K562 (cell line): ENCODE measurements around the gene GYPC. TPM values are rescaled to one million over a fixed set of nuclear protein-coding genes. Genes with fewer than 3 reads are reported as not detected.
A peak's percentile ranks its signal among the peaks of the same experiment; 100 is the strongest.

Experiments
- BRCA1 ChIP-seq, 2 experiments: fragments of 450-650 bp in 1 of 2; sonication (generic) in 1 of 2; formaldehyde crosslinking in 1 of 2; IDR thresholded peaks; 2 replicates each; pipeline versions ENCODE4 v1.5.0 to v1.6.1; 2017 to 2020; ENCODE audit warnings: mild to moderate bottlenecking in 1 of 2, missing genetic modification reagents in 1 of 2
- CBFA2T2 ChIP-seq: fragments of 450-650 bp; conservative IDR thresholded peaks from 2 replicates; pipeline ENCODE4 v1.6.1; 2017; ENCODE audit warnings: mild to moderate bottlenecking
- CHCHD3 ChIP-seq: fragments of 250-450 bp; sonication (Bioruptor Pico); IDR thresholded peaks from 2 replicates; pipeline ENCODE4 v2.1.2; 2022; ENCODE audit warnings: mild to moderate bottlenecking
- FOXP1 ChIP-seq: sonication (generic); formaldehyde crosslinking; IDR thresholded peaks from 2 replicates; pipeline ENCODE4 v1.8.0; 2022; ENCODE audit warnings: mild to moderate bottlenecking, missing genetic modification reagents
- FUS ChIP-seq: fragments of 200-400 bp; formaldehyde crosslinking; optimal IDR thresholded peaks from 2 replicates; pipeline ENCODE3; 2017; ENCODE audit warnings: low read depth, low read length
- HNRNPK ChIP-seq: fragments of 200-400 bp; formaldehyde crosslinking; IDR thresholded peaks from one replicate; pipeline ENCODE4 v1.6.1; 2018; ENCODE audit warnings: mild to moderate bottlenecking, low read depth, low read length; ENCODE audit not compliant: poor library complexity, severe bottlenecking
- LARP7 ChIP-seq: fragments of 450-650 bp; IDR thresholded peaks from 2 replicates; pipeline ENCODE4 v1.6.1; 2016
- MAZ ChIP-seq, 2 experiments: fragments of 450-650 bp in 1 of 2; sonication (generic) in 1 of 2; formaldehyde crosslinking; IDR thresholded peaks in 1 of 2; conservative IDR thresholded peaks in 1 of 2; 2 replicates each; pipeline versions ENCODE4 v1.4.0 to v1.5.0; 2020; ENCODE audit warnings: mild to moderate bottlenecking in 1 of 2, missing genetic modification reagents in 1 of 2
- MTA1 ChIP-seq: fragments of 450-650 bp; IDR thresholded peaks from 2 replicates; pipeline ENCODE4 v1.6.1; 2017; ENCODE audit warnings: borderline replicate concordance
- NELFE ChIP-seq: IDR thresholded peaks from 2 replicates; pipeline ENCODE4 v1.6.1; 2011; ENCODE audit warnings: mild to moderate bottlenecking; ENCODE audit not compliant: insufficient read depth, insufficient read length
- NFE2L1 ChIP-seq: fragments of 450-650 bp; IDR thresholded peaks from 2 replicates; pipeline ENCODE4 v1.6.1; 2016; ENCODE audit warnings: missing genetic modification characterization, low read depth, mild to moderate bottlenecking, missing compliant biosample characterization, moderate library complexity, borderline replicate concordance
- PCBP1 ChIP-seq: fragments of 200-400 bp; formaldehyde crosslinking; IDR thresholded peaks from 2 replicates; pipeline ENCODE4 v1.6.1; 2018; ENCODE audit warnings: mild to moderate bottlenecking, low read depth, low read length; ENCODE audit not compliant: poor library complexity, severe bottlenecking
- RFX7 ChIP-seq: fragments of 250-450 bp; sonication (Bioruptor Pico); IDR thresholded peaks from 2 replicates; pipeline ENCODE4 v1.5.1; 2021; ENCODE audit warnings: mild to moderate bottlenecking
- SAP30 ChIP-seq: fragments of 200-600 bp; sonication (generic); IDR thresholded peaks from 2 replicates; pipeline ENCODE4 v1.6.1; 2012; ENCODE audit warnings: borderline replicate concordance, low read depth, mild to moderate bottlenecking, moderate library complexity, low read length, control low read depth, inconsistent platforms; ENCODE audit not compliant: insufficient read depth, poor library complexity, severe bottlenecking
- TEAD1 ChIP-seq, 2 experiments: fragments of 450-650 bp in 1 of 2; sonication (generic) in 1 of 2; formaldehyde crosslinking; IDR thresholded peaks; 2 replicates each; pipeline versions ENCODE4 v1.4.0 to v1.8.0; 2020 to 2022; ENCODE audit warnings: mild to moderate bottlenecking in 2 of 2, missing genetic modification reagents in 1 of 2
- ZBTB9 ChIP-seq: fragments of 450-650 bp; formaldehyde crosslinking; IDR thresholded peaks from 2 replicates; pipeline ENCODE4 v1.4.0; 2020; ENCODE audit warnings: mild to moderate bottlenecking, moderate library complexity
- ZNF12 ChIP-seq: sonication (generic); formaldehyde crosslinking; IDR thresholded peaks from 2 replicates; pipeline ENCODE4 v1.4.0; 2020; ENCODE audit warnings: mild to moderate bottlenecking, missing genetic modification reagents
- ZNF668 ChIP-seq: fragments of 250-450 bp; sonication (Bioruptor Pico); IDR thresholded peaks from 2 replicates; pipeline ENCODE4 v1.8.0; 2022; ENCODE audit warnings: mild to moderate bottlenecking, inconsistent platforms
- ZNF707 ChIP-seq: fragments of 250-450 bp; sonication (Bioruptor Pico); conservative IDR thresholded peaks from 2 replicates; pipeline ENCODE4 v1.8.0; 2022; ENCODE audit warnings: inconsistent platforms, mild to moderate bottlenecking, moderate library complexity
- polyA plus RNA-seq, 8 experiments: library from polyadenylated mRNA; depleted of rRNA in 4 of 8; stranded (reverse) in 5 of 8; unstranded in 3 of 8; fragments of >200 nt; fragmentation: Nextera tagmentation in 2 of 8; fragmentation: Illumina TruSeq in 1 of 8; extraction: Ambion mirVana in 2 of 8; extraction: Trizol in 1 of 8; gene quantifications; 2 replicates each; pipeline versions ENCODE4 v1.2.1 to v1.2.3, GENCODE V29; 2011 to 2014; ENCODE audit warnings: inconsistent platforms in 1 of 8, missing spikeins in 1 of 8
- total RNA-seq, 7 experiments: library from RNA; depleted of rRNA in 6 of 7; stranded (reverse); fragments of >200 nt in 6 of 7; fragmentation: Illumina TruSeq in 2 of 7; extraction: Trizol in 2 of 7; gene quantifications; 2 replicates each; pipeline versions ENCODE4 v1.2.1 to v1.2.3, GENCODE V29; 2011 to 2021; ENCODE audit warnings: low replicate concordance in 1 of 7
- TF ChIP-seq, protein P1 (sequence below), 2 experiments: fragments of 450-650 bp in 1 of 2; sonication (generic) in 1 of 2; formaldehyde crosslinking; conservative IDR thresholded peaks; 2 replicates each; pipeline versions ENCODE4 v1.4.0 to v1.8.1; 2020 to 2022; ENCODE audit warnings: mild to moderate bottlenecking in 1 of 2, missing genetic modification reagents in 1 of 2
- TF ChIP-seq, protein P2 (sequence below): fragments of 450-650 bp; IDR thresholded peaks from one replicate; pipeline ENCODE4 v1.6.1; 2018; ENCODE audit warnings: mild to moderate bottlenecking, moderate library complexity; ENCODE audit not compliant: partially characterized antibody
- TF ChIP-seq, protein P3 (sequence below): fragments of 250-450 bp; sonication (Bioruptor Pico); IDR thresholded peaks from 2 replicates; pipeline ENCODE4 v1.5.0; 2020; ENCODE audit warnings: mild to moderate bottlenecking

Gene GYPC
- total and polyA plus RNA-seq, 9 of the 15 experiments (the other 6 are each of a cell fraction or from before 2014, with no cell fraction given) = 50.6 to 282 (median 194) TPM

DNA sequence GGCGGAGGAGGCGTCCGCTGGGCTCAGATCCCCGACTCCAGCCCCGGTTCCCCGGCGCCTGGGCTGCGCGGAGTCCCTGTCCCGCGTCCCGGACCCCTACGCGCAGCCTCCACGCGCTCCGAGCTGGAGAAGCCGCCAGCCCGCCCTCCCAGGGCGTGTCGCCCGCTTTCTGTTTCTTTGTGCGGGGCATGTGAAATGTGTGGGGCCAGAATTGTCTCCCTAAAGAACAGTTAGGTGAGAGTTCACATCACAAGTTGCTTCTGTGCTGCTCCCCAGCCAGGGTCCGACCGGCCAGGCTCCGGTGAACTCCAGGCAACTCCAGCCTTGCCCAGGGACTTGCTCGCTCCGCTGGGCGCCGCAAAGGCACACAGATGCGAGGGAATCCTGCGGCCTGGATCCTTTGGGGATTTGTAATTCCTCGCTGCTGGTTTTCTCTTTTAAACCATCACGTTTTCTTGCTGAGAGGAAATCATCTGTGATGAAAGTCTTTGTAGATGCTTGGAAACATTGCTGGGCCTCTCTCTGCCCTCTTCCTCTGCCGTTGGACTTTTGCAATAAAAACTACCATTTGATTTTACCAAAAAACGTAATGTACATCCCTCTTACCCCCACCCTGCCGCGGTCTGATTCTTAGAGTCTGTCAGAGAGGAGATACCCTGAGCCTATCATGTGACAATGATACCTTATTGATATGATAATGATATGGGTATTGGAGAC is 631 bp downstream of the GYPC start (continued):
- TF ChIP-seq MTA1 (no peak), NELFE (no peak), SAP30 (peak; percentile 50), HNRNPK (no peak), ZNF12 (no peak), MAZ (CRISPR knock-in tag; conservative IDR thresholded peaks at IDR 0.05 in 1 of 2, IDR thresholded peaks at IDR 0.05 in 1 of 2) (peak in 1 of 2 experiments; percentile 49; a peak in 1 of 4 replicates), ZBTB9 (CRISPR knock-in tag) (0 out of 2 replicates have a peak, but pooled peaks have one; percentile 1), FOXP1 (no peak), BRCA1 (IDR thresholded peaks at IDR 0.05) (no peak), BRCA1 (CRISPR knock-in tag; IDR thresholded peaks at IDR 0.05) (no peak), NFE2L1 (no peak), FUS (no peak), CHCHD3 (no peak), LARP7 (no peak), TEAD1 (CRISPR knock-in tag; IDR thresholded peaks at IDR 0.05) (no peak), RFX7 (CRISPR knock-in tag) (no peak), CBFA2T2 (no peak), PCBP1 (no peak), ZNF707 (CRISPR knock-in tag) (no peak), ZNF668 (CRISPR knock-in tag) (no peak)
- TF ChIP-seq, protein P1, sequence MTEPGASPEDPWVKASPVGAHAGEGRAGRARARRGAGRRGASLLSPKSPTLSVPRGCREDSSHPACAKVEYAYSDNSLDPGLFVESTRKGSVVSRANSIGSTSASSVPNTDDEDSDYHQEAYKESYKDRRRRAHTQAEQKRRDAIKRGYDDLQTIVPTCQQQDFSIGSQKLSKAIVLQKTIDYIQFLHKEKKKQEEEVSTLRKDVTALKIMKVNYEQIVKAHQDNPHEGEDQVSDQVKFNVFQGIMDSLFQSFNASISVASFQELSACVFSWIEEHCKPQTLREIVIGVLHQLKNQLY (CRISPR knock-in tag; conservative IDR thresholded peaks at IDR 0.05) = no peak
- TF ChIP-seq, protein P2, sequence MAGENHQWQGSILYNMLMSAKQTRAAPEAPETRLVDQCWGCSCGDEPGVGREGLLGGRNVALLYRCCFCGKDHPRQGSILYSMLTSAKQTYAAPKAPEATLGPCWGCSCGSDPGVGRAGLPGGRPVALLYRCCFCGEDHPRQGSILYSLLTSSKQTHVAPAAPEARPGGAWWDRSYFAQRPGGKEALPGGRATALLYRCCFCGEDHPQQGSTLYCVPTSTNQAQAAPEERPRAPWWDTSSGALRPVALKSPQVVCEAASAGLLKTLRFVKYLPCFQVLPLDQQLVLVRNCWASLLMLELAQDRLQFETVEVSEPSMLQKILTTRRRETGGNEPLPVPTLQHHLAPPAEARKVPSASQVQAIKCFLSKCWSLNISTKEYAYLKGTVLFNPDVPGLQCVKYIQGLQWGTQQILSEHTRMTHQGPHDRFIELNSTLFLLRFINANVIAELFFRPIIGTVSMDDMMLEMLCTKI = no peak
- TF ChIP-seq, protein P3, sequence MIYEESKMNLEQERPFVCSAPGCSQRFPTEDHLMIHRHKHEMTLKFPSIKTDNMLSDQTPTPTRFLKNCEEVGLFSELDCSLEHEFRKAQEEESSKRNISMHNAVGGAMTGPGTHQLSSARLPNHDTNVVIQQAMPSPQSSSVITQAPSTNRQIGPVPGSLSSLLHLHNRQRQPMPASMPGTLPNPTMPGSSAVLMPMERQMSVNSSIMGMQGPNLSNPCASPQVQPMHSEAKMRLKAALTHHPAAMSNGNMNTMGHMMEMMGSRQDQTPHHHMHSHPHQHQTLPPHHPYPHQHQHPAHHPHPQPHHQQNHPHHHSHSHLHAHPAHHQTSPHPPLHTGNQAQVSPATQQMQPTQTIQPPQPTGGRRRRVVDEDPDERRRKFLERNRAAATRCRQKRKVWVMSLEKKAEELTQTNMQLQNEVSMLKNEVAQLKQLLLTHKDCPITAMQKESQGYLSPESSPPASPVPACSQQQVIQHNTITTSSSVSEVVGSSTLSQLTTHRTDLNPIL (CRISPR knock-in tag) = no peak
